GM12878 (cell line): ENCODE results near the gene SLC39A1. TPM values are rescaled to one million over a fixed set of nuclear protein-coding genes. Genes with fewer than 3 reads are reported as not detected.

Experiments used
- ATAC-seq: fragments of 200-7000 bp; cut with Tn5 transposase; 3 replicates; pipeline ENCODE4 v1.9.1; 2020; ENCODE audit warnings: mild to moderate bottlenecking, moderate library complexity
- BruUV-seq: library from RNA; stranded (reverse); fragments of 400-500 nt; replicated peaks from 2 replicates; lab custom pipeline; 2021; lab: Mats Ljungman, UMichigan
- CTCF ChIA-PET: fragments of 300-600 bp; sonication (Branson Sonifier 250); formaldehyde crosslinking; extraction: SDS; loops from one replicate; lab custom pipeline; 2021; ENCODE audit warnings: inconsistent platforms; lab: Yijun Ruan, JAX
- POLR2A ChIA-PET: fragments of 350-600 bp; formaldehyde crosslinking; extraction: SDS; loops from one replicate; lab custom pipeline; 2021; ENCODE audit warnings: inconsistent platforms; lab: Charles Lee
- RAD21 ChIA-PET: fragments of 300-600 bp; sonication (Branson Sonifier 250); formaldehyde crosslinking; loops from one replicate; lab custom pipeline; 2023; ENCODE audit warnings: antibody characterized with exemption; ENCODE audit not compliant: unreplicated experiment; lab: Charles Lee
- SMC1A ChIA-PET: fragments of 300-600 bp; sonication (Branson Sonifier 250); formaldehyde crosslinking; loops from one replicate; lab custom pipeline; 2023; ENCODE audit not compliant: unreplicated experiment, uncharacterized antibody; lab: Charles Lee
- DNase-seq: peaks from one replicate; pipeline ENCODE4 v3.0.0-alpha.2; 2011; ENCODE audit warnings: low read depth, low spot score
- FAIRE-seq: peaks from 3 replicates; lab custom pipeline; 2011; peaks lifted over from hg19 to GRCh38; lab: Jason Lieb, UNC
- H2AFZ ChIP-seq: 2 replicates; pipeline ENCODE4 v1.6.0; 2011; ENCODE audit warnings: low read depth, low read length, control low read depth; ENCODE audit not compliant: control insufficient read depth
- H3K27ac ChIP-seq: 2 replicates; pipeline ENCODE4 v1.5.1; 2011; ENCODE audit warnings: control low read depth; ENCODE audit not compliant: control insufficient read depth, insufficient read depth
- H3K27me3 ChIP-seq, 2 experiments: replicated peaks in 1 of 2; 2 replicates each; pipeline versions ENCODE4 v1.6.0 to v1.6.1; 2011; ENCODE audit warnings: low read length in 1 of 2; ENCODE audit not compliant: control insufficient read depth in 2 of 2, insufficient read depth in 2 of 2
- H3K36me3 ChIP-seq, 2 experiments: 2 replicates each; pipeline ENCODE4 v1.5.1; 2011; ENCODE audit warnings: low read length in 1 of 2; ENCODE audit not compliant: control insufficient read depth in 2 of 2, insufficient read depth in 2 of 2
- H3K4me1 ChIP-seq: 2 replicates; pipeline ENCODE4 v1.6.1; 2011; ENCODE audit warnings: mild to moderate bottlenecking, low read length, moderate library complexity, mixed read lengths; ENCODE audit not compliant: control insufficient read depth, insufficient read depth
- H3K4me2 ChIP-seq: 2 replicates; pipeline ENCODE4 v1.6.0; 2011; ENCODE audit warnings: control low read depth; ENCODE audit not compliant: control insufficient read depth, insufficient read depth
- H3K4me3 ChIP-seq: fragments of 200-600 bp; sonication (generic); 2 replicates; pipeline ENCODE4 v1.5.1; 2016
- H3K79me2 ChIP-seq: 2 replicates; pipeline ENCODE4 v1.6.0; 2011; ENCODE audit warnings: low read length; ENCODE audit not compliant: control insufficient read depth, insufficient read depth
- H3K9ac ChIP-seq: 2 replicates; pipeline ENCODE4 v1.8.0; 2011; ENCODE audit warnings: low read length, control low read depth, mixed read lengths; ENCODE audit not compliant: control insufficient read depth, insufficient read depth
- H3K9me3 ChIP-seq: replicated peaks from 3 replicates; pipeline ENCODE4 v1.5.1; 2011; ENCODE audit warnings: mild to moderate bottlenecking, low read length; ENCODE audit not compliant: control insufficient read depth, insufficient read depth
- H4K20me1 ChIP-seq: 2 replicates; pipeline ENCODE4 v1.6.0; 2011; ENCODE audit not compliant: control insufficient read depth, insufficient read depth
- MTA3 ChIP-seq: IDR thresholded peaks from 2 replicates; pipeline ENCODE4 v1.6.1; 2012; ENCODE audit warnings: low read length, inconsistent platforms, borderline replicate concordance
- NFXL1 ChIP-seq: fragments of 450-650 bp; IDR thresholded peaks from 2 replicates; pipeline ENCODE4 v1.6.1; 2017; ENCODE audit warnings: antibody characterized with exemption, mild to moderate bottlenecking, borderline replicate concordance
- ZBTB40 ChIP-seq: fragments of 450-650 bp; IDR thresholded peaks from 2 replicates; pipeline ENCODE4 v1.6.1; 2016; ENCODE audit warnings: mild to moderate bottlenecking, moderate library complexity, borderline replicate concordance
- WGBS: methylation state at CpG from one replicate; pipeline ENCODE4 v1.1.6; 2016; ENCODE audit warnings: low lambda C conversion rate; ENCODE audit not compliant: insufficient replicate concordance, insufficient coverage; ENCODE audit errors: missing lambda C conversion rate; 5-methylcytosine and 5-hydroxymethylcytosine counted together
- in situ Hi-C: fragments of 300-500 bp; cut with MboI; formaldehyde crosslinking; loops from 9 replicates; pipeline ENCODE4 v1.14.3; 2018; ENCODE audit warnings: mixed read lengths
- intact Hi-C: fragments of 100-400 bp; cut with micrococcal nuclease; formaldehyde crosslinking; loops from one replicate; pipeline ENCODE4 v1.14.2; 2022; ENCODE audit not compliant: unreplicated experiment
- polyA plus RNA-seq, 11 experiments: library from polyadenylated mRNA; depleted of rRNA in 4 of 11; unstranded in 6 of 11; stranded (reverse) in 5 of 11; fragments of >200 nt; fragmentation: Nextera tagmentation in 4 of 11; fragmentation: Illumina TruSeq in 1 of 11; extraction: Ambion mirVana in 4 of 11; extraction: Trizol in 1 of 11; gene quantifications; 1 replicate in 1 of 11; 2 replicates in 10 of 11; pipeline versions ENCODE4 v1.2.1 to v1.2.3, GENCODE V29; 2011 to 2016; ENCODE audit warnings: inconsistent platforms in 2 of 11, missing spikeins in 2 of 11, low read depth in 1 of 11
- total RNA-seq, 4 experiments: library from RNA; depleted of rRNA in 3 of 4; stranded (reverse); fragments of >200 nt in 3 of 4; fragmentation: Illumina TruSeq in 1 of 4; extraction: Trizol in 1 of 4; gene quantifications; 2 replicates each; pipeline versions ENCODE4 v1.2.1 to v1.2.3, GENCODE V29; 2013 to 2021

The SLC39A1 gene
- total and polyA plus RNA-seq, 10 of the 15 experiments (the other 5 are each of a cell fraction or from before 2014, with no cell fraction given) = 8.8 to 98.6 (median 72.4) TPM

- H3K36me3 ChIP-seq = peaks cover 8 to 18% of the 10 kb centered on the region in 2 experiments; a peak in 3 of 4 replicates
- H3K9ac ChIP-seq = no peak overlapping the region
- intact Hi-C loops (no loop called here), in situ Hi-C loops (no loop called here)
- no peaks in the 10 kb centered on the region for H4K20me1 ChIP-seq
- ATAC-seq (no peak), DNase-seq (no peak), FAIRE-seq (no peak)
- H3K9me3 ChIP-seq = no peaks in the 10 kb centered on the region
- no peaks in the 10 kb centered on the region for H3K27me3 ChIP-seq
- ChIA-PET SMC1A (interaction anchor here (1.0 to 4.5 kb wide), 4 partner anchors 13 to 22 kb away, joined by 3 to 59 read pairs (median 10); partner anchors contain the start of gene GATAD2B), RAD21 (interaction anchor here (1.3 to 4.9 kb wide), 3 partner anchors 20 to 24 kb away, joined by 3 to 55 read pairs (median 34); partner anchors contain the start of genes CREB3L4 and GATAD2B), CTCF (interaction anchor here (1.1 to 4.8 kb wide), 3 partner anchors 22 to 122 kb away, joined by 4 to 54 read pairs (median 10); partner anchors contain the start of gene GATAD2B), POLR2A (interaction anchor here (0.6 to 5.3 kb wide), 5 partner anchors 19 to 329 kb away, joined by 3 to 83 read pairs (median 43); partner anchors contain the start of genes CREB3L4, GATAD2B and SLC39A1)
- 98% methylated on average over 11 of the region's 11 CpGs for WGBS
- no peak overlapping the region; the same call in 1 of the 2 replicates for H3K4me2 ChIP-seq
- TF ChIP-seq MTA3 = no peak
- TF ChIP-seq ZBTB40 = no peak
- TF ChIP-seq NFXL1 = no peak
- no TSS peak for BruUV-seq
- peaks cover 28% of the 10 kb centered on the region for H3K79me2 ChIP-seq
- no peak overlapping the region for H3K27ac ChIP-seq
- H2AFZ ChIP-seq = no peak overlapping the region
- H3K4me1 ChIP-seq = peaks cover 18% of the 10 kb centered on the region
- H3K4me3 ChIP-seq = no peak overlapping the region
Observed at GRCh38 chr1:153942766-153943549, 20.4 kb downstream of the SLC39A1 start.
